Kidney glomerular epithelial cell (primary cell): ENCODE results near the gene ATP6V0A4.
"Not testable (repeated sequence)": the region's sequence is repeated elsewhere in the genome, so short reads cannot be mapped to it uniquely, and the experiment has no call there.

Source experiments
- DNase-seq: peaks from one replicate; lab custom pipeline; 2025; lab: John Stamatoyannopoulos, UW

Gene ATP6V0A4

DNA sequence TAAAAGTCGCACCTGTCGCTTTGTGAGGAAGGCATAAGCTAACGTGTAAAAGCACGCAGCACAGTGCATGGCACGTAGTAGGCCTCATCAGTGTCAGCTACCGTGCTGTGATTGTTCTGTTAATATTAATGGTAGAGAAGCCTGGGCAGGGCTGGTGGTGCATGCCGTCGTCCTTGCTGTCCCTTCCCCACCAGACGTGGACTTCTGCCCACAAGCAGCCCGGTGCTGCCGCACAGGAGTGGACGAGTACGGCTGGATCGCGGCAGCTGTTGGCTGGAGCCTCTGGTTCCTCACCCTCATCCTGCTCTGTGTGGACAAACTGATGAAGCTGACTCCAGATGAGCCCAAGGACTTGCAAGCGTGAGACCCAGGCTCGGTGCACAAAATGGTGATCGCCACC, 4.7 kb upstream of the ATP6V0A4 start:
- DNase-seq = no peak

DNA sequence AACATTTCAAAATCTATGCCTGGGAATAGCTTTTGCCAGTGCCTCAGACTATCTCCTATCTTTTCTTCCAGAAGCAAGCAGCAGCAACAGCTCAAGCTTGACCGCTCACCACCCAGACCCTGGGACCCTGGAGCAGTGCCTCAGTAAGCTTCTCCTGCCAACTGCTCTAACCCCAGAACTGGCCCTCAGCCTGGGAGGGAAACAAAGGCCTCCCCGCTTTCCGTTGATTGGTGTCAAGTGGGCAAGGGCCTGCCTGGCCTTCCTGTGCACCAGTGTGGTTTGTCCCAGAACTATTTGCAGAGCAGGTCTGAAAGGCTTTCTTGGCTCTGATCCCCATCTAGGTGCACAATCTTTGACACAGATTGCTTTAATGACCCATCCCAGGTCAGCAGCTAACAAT, 3.3 kb upstream of the ATP6V0A4 start:
- DNase-seq = no peak

GRCh38 chr7:138799336-138800000, 1.5 kb upstream of the ATP6V0A4 start:
- DNase-seq = no peak

GRCh38 chr7:138798836-138799235, 840 bp upstream of the ATP6V0A4 start:
- DNase-seq = no peak

GRCh38 chr7:138797046-138797445, 950 bp downstream of the ATP6V0A4 start:
- not testable (repeated sequence) for DNase-seq

- no peak for DNase-seq
Measured at GRCh38 chr7:138796038-138796615, 1.9 kb downstream of the ATP6V0A4 start.

GRCh38 chr7:138785587-138786437, 12.2 kb downstream of the ATP6V0A4 start:
- peak; percentile 24 for DNase-seq

DNA sequence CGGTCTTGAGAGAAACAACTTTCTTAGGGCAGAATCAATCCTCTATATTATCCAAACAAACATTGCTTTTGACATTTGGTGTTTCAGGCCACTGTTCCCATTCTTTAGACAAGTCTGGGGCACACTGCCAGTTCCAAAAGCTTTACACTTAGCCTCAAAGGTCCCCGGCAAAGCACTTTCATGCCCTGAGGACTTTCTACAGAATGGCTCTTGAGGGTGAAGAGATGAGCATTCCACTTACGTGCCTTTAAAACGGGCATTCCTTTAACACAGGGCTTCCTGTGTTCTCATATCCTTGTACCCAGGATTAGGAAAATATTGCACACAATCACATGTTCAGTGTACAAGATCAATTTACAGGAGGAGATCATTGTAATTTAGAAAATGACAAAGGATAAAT, 13.3 kb downstream of the ATP6V0A4 start:
- no peak for DNase-seq

DNA sequence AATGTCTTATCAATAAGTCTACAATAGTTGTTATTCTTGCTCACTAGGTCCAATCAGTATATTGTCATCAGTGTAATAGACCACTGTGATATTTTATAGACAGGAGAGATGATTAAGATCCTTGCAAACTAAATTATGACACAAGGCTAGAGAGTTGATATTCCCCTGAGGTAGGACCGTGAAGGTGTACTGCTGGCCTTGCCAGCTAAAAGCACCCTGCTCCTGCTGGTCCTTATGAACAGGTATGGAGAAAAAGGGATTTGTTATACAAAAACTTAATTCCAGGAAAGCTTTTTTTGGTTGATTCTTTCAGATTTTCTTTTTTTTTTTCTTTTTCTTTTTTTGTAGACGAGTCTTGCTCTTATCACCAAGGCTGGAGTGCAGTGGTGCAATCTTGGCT, 17.0 kb downstream of the ATP6V0A4 start:
- no peak for DNase-seq

GRCh38 chr7:138776166-138776833, 21.7 kb downstream of the ATP6V0A4 start:
- no peak for DNase-seq

DNA sequence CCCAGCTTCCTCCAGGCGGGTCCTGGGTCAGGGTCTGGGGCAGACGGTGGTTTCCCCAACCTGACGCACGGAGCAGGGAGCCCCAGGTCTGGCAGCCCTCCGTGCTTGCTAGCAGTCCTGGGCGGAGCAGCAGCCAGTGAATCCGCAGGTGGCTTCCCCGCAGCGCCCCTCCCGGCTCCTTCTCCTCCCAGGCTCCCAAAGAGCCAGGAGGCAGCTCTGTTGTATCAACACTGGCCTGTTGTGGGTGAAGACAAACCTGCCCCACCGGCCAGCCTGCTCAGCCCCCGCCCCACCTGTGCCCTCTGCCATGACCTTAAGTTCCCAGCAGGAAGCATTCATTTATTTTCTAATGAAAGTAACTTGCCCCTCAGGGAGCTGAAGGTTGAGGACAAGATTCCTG, 24.2 kb downstream of the ATP6V0A4 start:
- no peak for DNase-seq

- DNase-seq = no peak
Measured at GRCh38 chr7:138773176-138773575, 24.8 kb downstream of the ATP6V0A4 start.

DNA sequence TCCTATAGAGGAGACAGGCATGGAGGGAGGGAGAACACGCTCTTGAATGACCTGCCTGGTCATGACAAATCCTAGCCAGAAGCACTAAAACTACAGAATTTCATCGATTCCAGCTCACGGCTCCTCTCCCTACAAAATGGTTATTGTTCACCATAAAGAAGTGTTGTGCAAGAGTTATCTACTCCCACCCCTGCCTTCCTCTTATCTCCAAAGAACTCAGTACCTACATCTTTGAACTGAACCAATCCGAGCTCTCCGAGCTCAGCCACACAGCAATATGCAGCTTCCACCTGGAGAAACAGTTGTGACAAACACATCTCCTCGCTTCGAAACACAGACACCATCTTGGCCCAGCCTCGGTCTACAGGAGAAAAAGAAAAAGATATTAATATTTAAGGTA, 27.1 kb downstream of the ATP6V0A4 start:
- no peak for DNase-seq

DNA sequence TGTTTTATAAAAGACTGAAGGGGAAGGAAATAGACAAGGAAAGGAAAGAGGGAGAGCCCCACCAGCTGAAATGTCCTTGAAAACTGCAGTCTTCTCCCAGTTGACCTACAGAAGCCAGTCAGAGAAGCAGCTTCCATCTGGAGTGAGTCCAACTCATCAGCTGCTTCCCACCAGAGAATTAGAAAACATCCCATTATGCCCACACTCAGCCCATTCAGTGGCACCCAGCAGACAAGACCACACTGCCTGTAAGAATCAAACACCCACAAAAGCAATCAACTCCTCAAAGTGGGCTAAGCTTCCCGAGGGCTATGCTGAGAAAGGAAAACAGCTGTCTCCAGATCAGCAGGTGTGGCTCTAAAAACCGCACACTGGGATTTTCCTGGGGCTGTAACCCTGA, 29.8 kb downstream of the ATP6V0A4 start:
- DNase-seq = no peak

DNA sequence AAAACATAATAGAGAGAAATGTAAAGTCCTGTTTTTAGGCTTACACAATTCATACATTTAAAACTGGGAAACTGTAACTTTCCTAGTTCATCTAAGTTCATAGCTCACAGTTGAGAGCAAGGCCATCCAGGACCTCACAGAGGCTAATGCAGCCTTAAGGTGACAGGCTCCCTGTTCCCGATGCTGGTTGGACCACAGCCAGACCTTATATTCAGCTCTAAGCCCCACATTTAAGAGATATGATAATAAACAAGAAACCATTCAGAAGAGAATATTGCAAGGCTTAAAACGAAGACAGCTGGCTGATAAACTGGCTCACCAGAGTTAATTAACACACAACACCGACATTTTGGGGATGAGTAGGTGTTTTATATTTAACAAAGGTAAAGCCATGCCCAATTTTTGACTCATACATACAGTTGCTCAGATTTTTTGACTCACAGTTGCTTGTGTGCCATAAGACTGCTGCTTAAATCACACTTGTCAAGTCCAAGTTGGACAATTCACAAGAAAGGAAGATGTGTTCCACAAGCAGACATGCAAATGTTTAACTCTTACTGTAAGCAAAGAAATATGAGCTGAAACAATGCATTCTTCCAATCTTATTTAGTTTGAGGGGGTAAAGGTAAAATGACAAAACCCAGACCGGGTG, 41.3 kb downstream of the ATP6V0A4 start:
- DNase-seq = no peak

DNA sequence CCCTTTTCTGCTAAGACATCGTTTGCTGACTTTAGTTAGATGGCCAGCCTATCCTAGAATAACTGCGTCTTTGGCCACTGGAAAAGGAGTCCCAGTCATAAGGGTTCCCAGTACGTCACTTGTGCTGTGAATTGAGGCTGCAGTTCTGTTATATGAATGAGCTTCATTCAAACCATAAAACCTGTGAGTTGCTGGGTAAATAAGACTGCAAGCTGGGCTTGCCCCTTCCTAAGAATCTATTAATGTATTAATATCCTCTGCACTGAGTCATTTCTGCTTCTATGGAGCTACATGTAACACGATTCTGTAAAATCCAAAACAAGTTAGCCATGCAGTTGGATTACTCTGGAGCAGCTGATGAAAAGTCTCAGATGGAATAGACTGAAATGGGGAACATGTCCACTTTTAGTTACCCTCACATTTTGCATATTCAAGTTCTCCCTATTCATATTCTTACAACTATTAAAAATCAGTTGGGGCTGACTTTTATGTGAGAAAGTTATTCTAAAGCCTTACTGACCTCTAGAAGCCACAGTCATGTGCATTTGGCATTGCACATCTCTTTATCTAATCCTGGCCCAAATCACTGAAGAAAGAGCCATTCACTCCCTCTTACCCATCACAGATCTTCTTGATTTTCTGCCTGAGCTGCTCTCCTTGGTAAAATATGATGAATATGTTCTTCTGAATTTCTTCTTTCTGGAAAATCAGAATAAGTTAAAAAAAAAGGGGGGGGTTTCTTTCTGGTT, 42.0 kb downstream of the ATP6V0A4 start:
- DNase-seq = no peak

DNA sequence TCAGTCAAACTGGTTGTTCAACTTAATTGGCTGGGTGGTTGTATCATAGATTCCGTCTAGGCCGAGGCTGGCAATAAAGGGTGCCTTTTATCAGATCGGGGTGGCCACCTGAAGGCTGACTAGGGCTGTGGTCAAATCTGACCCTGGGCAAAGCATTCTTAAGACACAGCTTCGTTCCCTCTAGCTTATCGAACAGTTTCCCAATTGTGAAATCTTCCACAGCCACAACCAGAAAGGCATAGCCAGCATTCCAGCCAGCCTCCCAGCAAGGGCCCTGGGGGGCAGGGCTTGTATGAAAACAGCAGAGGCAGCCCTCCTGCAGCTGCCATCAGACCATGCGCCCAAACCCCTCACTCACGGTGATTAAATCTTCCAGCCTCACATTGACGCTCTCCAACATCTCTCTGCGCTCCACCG, 42.7 kb downstream of the ATP6V0A4 start:
- DNase-seq = peak; percentile 8

- DNase-seq = no peak
Measured at GRCh38 chr7:138753610-138754009, 44.4 kb downstream of the ATP6V0A4 start.

GRCh38 chr7:138753150-138753518, 44.9 kb downstream of the ATP6V0A4 start:
- DNase-seq = no peak

- DNase-seq = peak; percentile 84
Measured at GRCh38 chr7:138752518-138753149, 45.4 kb downstream of the ATP6V0A4 start.

GRCh38 chr7:138750901-138751464, 47.0 kb downstream of the ATP6V0A4 start:
- DNase-seq = no peak
